HT-29 (cell line): ENCODE measurements around the gene SNX22. TPM values are rescaled to one million over a fixed set of nuclear protein-coding genes. Genes with fewer than 3 reads are reported as not detected.

Experiments
- DNase-seq: peaks from one replicate; pipeline ENCODE4 v3.0.0-alpha.2; 2015; ENCODE audit warnings: low spot score
- total RNA-seq: library from RNA; depleted of rRNA; stranded (reverse); fragments of >200 nt; shearing (Covaris generic); gene quantifications from 2 replicates; pipeline ENCODE4 v1.2.3, GENCODE V29; 2014

The SNX22 gene
- total RNA-seq, 1 experiment from 2014 or later, result 0.03 TPM

DNA sequence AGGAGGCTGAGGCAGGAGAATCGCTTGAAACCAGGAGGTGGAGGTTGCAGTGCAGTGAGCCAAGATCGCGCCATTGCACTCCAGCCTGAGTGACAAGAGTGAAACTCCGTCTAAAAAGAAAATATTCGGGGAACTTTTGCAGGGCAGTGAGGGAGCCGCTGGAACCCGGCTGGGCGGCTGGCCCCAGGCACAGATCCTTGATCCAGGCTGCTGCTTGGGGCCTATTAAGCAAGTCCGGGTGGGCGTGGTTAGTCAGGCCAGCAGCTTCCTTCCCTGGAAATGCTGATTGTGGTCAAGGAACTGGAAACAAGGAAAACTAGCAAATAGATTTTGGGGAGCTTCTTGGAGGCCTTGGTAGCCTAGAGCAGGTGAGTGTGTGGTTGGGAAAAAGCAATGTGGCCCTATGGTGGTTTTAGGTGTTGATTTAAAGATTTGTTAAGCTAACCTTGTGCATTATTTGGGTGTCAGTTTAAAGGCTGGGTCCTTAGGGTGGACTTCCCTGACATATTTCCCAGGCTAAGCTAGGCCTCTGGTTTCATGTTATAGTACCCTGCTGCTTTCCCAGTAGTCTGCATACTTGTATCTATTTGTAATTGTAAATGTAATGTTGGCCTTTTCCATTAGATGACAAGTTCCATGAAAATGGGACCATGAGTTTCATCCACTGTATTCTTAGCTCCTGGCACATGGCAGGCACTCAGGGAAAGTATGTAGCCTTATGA, 17.7 kb upstream of the SNX22 start:
- DNase-seq, result no peak

DNA sequence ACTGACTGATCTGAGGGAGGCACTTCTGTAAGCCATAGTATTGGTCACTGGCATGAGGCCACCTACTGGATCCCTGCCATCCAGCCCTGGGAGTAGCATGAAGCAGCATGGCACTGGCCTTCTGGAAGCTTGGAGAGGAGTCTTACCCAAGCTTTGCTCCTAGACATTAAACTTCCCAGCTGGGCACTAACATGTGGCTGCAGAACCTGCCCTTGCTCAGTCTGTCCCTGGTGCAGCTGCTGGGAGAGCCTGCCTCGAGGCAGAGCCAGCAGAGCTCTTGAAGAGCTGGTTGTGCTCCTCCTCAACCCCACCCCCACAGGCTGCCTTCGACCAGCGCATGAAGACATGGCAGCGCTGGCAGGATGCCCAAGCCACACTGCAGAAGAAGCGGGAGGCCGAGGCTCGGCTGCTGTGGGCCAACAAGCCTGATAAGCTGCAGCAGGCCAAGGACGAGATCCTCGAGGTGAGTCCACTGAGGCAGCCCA, 17.1 kb upstream of the SNX22 start:
- DNase-seq, result no peak

DNA sequence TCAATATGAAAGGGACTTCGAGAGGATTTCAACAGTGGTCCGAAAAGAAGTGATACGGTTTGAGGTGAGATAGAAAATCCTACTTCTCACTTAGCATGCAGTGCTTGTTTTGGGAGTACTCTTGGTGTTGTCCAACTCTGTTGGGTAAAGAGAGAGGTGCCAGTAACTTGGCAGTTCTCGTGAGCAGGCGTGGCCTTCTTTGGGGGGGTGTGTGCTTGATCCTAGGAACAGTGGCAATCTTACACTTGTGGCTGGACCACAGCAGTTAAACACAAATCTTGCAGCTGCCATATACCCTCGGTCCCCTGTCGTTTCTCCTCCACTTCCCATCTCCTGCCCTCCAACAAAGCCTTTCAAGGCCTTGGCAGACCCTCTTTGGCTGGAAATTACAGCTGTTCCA, 15.2 kb upstream of the SNX22 start:
- no peak for DNase-seq

DNA sequence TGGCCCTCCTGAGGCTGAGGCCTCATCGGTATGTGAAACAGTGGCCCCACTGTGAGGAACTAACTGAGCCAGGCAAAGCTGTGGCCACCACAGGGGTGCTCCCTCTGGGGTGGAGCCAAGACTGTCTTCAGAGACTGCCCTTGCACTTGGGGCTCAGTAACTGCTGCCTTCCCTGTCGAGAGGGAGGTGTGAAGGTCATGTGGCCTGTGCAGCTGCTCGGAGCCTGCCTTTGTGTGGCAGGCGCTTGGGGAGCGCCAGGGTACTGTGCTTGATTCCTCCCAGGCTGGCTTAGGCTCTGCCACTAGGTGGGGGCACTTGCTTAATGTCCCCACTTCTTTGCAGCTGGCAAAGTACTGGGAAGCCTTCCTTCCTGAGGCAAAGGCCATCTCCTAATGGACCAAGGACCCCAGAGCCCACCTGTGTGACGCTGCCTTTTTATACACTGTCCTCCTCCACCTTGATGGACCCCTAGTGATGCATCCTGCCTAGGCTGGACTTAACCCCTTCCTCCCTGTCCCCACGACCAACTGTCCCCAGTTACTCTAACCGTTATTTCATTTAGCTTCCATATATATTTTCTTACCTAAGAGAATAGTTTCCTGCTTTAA, 14.2 kb upstream of the SNX22 start:
- DNase-seq, result no peak

DNA sequence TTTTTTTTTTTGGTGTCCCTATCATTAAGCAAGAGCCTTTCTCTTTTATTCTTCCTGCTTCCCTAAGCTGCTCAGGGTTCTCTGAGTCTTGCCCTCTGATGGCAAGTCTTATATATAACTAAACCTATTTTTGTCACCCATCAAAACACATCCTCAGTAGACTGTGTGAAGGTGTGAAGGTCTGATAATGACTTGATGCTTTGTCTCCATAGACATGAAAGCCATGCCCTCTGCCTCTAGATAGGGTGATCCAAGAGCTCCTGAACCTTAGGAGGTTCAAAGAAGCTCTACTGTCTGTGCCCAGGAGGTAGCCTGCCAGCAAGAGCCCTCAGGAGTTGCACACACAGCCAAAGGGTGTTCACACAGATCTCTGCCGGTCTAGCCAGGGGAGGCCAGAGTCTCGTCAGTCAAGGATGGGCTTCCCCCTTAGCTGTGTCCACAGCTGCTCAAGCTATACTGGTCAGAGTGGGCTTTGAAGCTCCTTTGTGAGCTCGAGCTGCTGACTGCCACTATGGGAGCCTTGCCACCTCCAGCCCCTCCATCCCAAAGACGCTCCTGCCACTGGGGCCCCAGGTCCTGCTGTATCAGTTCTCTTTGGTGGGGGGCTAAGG, 13.1 kb upstream of the SNX22 start:
- no peak for DNase-seq

DNA sequence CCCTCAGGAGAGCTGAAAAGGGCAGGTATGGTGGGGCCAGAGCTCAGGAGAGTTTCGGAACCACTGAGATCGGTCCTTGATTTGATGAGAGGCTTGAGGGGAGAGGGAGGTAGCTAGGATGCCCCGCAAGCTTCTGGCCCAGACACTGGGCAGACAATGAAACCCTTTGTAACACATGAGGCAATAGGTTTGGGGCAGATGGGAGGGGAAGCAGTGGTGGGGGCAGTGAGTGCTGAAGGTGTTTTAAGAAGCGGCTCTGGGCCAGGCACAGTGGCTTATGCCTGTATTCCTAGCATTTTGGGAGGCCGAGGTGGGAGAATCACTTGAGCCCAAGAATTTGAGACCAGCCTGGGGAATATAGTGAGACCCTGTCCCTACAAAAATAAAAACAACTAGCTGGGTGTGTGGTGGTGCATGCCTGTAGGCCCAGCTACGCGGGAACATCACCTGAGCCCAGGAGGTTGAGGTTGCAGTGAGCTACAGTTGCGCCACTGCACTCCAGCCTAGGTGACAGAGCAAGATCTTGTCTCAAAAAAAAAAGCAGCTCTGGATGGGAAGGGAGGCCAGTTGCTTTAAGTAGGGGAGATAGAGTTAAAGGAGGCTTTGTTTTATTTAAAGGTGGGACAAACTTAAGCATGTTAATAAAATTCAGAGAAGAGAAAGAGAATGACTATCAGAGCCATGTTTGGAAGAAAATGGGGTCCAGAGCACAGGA, 9.6 kb upstream of the SNX22 start:
- no peak for DNase-seq

DNA sequence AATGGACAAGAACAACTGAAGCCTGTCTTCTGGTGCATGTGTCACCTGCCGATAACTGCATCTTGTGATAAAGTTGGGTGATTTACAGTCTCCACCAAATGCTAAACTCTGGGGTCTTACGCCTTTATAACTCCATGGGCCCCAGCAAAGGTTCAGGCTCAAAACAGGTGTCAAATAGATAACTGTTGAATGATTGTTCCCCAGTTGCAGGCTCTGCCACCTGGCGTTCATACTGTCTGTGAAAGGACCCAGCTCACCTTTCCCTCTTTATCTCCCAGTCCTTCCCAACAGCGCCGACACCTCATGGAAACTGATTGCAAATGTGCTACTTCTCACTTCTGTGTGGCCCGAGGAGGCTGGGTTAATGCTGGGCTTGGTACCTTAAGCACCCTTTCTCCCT, 8.3 kb upstream of the SNX22 start:
- DNase-seq, result no peak

DNA sequence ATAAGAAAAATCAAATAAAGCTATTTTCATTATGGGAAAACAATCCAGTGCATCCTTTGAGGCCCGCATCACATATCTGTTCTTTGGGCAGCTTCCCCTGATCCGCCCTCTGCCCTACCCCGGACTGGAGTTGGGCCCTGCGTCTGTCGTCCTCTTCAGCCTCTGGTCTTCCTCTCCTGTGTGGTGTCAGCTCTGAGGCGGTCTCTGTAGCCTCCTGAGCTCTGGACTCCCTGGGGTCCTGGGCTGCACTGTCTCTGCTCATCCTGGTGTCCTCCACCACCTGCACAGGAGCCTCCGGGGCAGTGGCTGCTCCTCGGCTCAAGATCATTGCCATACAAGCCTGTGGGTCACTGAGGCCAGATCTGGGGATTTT, 7.4 kb upstream of the SNX22 start:
- DNase-seq, result no peak

DNA sequence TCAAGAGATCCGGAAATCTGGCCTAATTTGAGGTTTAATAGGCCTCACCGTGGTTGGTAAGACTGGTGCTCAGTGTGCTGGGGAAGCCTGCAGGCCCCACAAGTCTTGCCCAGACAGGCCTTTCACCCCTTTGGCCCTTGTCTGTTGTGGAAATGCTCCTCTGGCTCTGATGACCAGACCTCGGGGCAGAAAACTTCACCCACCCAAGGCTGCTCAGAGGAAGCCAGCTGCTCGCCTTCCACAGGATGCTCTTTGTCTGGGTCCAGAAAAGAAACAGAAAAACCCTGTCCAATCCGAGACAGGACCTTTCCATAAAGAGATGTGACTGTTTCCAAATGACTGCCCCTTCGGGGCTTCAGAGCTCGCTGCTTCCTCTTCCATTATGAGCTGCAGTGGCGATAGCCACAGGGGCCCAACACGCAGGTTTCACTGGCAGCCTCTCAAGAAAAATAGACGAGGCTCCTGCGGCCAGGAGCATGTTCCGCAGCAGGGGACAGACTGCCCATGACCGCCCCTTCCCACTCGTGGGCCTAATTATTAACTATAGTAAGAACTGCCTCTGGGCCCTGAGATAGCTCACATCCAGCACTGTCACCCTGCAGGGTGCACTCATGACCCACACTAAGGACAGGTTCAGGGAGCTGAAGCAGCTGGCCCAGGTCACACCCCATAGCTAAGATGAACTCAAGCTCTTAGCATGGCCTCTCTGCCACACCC, 6.8 kb upstream of the SNX22 start:
- no peak for DNase-seq

DNA sequence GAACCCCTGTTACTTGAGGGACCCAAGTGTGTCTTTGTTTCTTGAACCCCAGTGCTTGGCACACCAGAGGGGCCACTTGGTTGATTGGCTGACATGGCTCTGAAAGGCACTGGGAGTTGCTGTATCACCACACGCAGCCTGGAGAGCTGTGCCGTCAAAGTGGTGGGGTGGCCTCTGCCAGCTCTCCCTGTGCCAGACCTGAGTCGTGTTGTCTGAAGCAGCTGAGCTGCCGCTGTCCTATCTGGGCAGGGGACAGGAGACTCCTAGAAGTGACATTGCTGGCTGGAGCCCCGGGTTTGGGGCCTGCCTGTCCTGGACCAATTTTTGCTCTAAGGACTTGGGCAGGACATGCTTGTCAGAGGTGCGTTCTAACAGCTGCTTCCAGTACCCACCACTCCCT, 5.5 kb upstream of the SNX22 start:
- no peak for DNase-seq

DNA sequence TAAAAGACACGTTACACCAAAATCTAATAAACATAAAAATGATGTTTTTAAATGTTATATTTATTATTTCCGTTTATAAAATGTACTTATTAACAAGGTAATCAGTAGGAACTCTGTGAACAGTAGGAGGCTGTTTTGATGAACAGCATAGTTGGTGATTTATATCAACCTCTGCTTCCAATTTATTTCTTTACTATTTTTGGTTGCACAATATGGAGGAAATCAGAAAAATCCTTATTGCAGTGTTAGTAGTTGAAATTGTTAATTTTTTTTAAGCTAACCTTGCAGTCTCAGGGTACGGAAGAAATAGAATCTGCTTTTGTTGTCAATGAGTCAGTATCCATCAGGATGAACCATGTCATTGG, 5.0 kb upstream of the SNX22 start:
- no peak for DNase-seq

DNA sequence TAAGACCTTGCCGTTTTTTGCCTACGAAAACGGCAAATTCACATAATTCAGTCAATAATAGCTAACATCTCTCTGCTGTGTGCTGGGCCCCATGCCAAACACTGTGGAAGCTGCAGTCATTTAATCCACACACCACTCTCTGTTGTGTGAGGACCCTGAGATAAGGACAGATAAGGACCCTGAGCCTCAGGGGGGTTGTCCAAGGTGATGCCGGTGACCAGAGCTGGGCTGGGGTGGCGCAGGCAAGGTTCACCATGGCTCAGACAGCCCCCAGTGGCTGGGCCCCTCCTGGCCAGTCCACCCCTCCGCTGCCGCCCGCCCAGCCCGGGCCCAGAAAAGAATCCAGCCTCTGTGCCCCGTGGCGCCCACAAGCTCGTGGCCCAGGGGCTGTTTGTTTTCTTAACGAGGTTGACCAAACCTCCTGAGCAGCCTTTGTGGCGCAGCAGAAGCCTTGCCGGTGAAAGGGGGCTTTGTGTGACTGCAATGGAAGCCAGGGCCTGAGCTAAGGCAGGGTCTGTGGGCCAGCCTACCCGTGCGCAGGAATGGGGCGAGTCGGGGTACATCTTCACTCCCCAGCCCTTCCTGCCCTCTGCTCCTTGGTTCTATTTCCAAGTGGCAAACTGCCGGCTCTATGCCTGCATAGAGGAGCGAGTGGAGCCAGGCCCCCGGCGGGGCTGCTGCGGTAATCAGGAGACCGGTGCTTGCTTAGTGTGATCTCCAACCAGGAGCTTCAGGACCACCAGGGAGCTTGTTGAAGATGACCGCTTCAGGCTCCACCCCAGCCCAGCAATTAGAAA, 4.4 kb upstream of the SNX22 start:
- no peak for DNase-seq

DNA sequence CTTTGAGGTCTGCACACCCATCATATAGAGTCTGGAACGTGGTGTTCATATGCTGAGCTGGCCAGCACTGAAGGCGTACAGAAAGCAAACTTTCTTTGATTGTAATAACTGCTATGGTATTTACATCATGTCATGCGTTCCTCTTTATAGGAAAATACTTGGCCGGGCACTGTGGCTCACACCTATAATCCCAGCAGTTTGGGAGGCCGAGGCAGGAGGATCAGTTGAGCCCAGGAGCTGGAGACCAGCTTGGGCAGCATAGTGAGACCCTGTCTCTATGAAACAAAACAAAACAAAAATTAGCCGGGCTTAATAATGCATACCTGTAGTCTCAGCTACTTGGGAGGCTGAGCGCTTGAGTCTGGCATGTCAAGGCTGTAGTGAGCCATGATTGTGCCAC, 3.4 kb upstream of the SNX22 start:
- DNase-seq, result no peak

DNA sequence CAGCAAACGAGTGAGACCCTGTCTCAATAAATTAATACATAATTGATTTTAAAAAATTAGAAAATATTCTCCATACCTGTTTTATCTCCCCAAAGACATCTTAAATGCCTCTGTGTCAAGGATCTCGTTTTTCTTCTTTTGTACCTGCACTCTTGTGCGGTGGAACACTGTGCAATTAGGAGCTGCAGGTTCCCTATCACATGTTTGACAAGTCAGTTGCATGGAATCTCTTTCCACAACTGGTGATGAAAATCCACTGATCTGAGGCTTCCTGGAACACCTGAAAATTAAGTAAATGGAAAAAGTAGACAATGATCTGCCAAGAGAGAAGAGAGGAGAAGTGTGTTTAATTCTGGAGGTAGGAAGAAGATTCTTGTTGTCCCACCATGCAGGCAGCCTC, 3.0 kb upstream of the SNX22 start:
- no peak for DNase-seq

DNA sequence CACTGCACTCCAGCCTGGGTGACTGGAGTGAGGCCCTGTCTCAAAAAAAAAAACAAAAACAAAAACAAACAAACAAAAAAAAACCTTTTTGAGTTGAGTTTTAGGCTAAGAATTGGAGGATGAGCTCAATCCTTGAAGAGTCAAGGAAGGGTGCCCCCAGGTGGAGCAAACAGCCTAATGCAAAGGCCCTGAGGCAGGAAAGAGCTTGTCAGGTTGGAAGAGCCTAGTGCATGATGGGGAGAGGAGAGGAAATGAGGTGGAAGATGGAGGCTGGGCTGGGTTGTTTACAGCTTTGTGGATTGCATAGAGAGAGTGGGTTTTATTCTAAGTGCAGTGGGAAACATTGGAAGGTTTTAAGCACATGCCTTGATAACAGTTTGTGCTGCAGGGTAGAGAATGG, 2.1 kb upstream of the SNX22 start:
- peak; percentile 45 for DNase-seq

DNA sequence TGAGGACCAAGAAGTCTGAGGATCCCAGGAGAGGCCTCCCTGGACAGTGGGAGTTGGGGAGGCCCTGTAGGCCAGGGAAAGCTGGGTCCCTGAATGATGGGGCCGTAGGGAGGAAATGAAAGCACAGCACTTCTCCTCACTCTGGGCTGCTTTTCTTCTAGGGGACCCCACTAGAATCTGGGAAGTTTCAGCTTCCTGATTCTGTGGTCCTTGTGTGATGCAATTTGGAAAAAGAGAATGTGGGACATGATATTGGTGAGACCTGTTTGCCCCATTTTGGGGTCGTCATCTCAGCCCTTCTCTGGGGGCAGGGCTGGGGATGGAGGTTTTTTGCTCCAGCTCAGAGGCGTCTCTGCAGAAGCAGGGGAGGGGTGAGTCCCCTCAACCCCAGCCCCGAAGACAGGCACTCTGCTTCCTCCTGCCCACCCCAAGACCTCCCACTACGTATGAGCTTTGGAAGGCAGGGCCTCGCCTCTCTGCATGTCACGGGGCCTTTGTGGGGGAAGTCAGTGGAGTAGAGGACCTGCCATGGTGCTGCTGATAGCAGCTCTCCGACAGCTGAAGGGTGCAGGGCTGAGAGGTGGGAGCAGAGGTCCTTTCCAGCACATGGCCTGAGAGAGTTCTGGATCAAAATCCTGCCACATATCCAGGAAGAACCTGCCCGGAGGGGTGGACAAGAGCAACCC, 1.5 kb upstream of the SNX22 start:
- no peak for DNase-seq

DNA sequence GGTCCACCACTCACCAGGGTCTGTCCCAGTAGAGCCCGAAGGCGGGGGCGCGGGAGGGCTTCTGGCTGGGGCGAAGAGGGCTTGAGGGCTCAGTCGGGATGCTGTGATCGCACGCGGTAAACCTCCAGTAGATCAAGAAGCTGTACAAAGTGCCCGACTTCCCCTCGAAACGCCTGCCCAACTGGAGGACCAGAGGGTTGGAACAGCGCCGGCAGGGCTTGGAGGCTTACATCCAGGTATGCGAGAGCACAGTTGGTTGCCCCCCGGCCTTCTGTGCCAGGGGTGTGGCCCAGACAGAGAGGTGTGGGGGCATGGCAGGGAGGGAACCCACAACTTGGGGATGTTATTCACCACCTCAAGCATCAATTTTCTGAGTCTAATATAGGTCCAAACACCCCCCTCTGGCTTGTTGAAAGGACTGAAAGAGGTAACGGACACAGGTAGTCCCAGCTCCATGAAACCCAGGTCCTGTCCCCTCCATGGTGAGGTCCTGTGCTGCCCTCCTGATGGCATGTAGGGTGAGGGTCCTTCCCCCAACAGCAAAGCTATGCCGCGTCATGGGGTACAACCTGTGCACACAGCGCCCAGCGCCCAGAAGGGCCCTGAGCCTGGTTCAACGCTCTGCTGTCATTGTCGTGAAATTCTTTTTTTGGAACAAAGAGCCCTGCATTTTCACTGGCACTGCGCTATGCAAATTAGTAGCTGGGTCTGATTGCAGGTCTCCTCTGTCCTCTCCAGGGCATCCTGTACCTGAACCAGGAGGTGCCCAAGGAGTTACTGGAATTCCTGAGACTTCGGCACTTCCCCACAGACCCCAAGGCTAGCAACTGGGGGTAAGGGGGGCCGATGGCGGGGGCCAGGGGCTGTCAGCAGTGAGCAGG, 1.2 kb downstream of the SNX22 start:
- no peak for DNase-seq

DNA sequence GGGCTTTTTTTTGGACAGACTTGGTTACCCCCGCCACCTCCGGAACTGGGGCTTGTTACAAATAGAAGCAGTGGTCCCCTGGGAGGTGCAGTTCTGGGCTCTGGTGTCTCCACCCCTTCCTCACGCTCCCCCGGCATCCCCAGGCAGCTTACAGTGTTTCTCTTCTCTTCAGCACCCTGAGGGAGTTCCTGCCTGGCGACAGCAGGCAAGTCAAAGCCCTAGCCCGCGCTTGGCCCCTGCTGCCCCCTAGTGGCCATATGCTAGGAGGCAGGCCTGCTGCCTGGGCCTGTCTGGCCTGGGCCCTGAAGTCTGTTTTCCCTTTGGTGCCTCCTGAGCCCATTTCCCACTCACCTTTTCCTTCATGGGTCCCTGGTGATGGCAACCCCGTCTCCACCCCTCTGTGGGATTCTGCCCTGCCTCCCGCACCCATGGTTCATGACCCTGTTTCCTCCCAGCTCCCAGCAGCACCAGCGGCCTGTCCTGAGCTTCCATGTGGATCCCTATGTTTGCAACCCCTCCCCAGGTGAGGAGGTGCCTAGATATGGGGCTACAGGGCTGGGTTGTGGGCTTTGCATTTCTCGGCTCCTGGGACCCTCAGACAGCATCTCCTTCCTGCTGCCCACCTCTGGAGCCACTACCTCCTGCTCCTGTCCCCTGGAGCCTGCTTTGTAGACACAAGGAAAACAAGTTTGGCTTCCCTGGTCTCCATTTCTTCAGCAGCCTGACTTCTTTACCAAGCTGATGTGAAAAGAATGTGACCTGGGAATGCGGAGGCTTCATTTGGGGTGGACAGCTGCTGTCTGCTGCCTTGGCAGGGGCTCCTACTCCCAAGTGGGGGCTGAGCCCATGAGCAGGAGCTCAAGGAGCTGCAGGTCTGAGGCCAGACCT, 2.2 kb downstream of the SNX22 start:
- peak; percentile 96 for DNase-seq
